H1 (cell line): ENCODE data around the gene PFDN1. TPM values are rescaled to one million over a fixed set of nuclear protein-coding genes. Genes with fewer than 3 reads are reported as not detected.

Experiments used
- KDM5A ChIP-seq: fragments of 200-600 bp; IDR thresholded peaks from 2 replicates; pipeline ENCODE4 v1.7.1; 2012; ENCODE audit warnings: mild to moderate bottlenecking, low read length, inconsistent platforms, mixed read lengths
- POU5F1 ChIP-seq: IDR thresholded peaks from 2 replicates; pipeline ENCODE4 v1.6.1; 2011; ENCODE audit warnings: low read depth, mild to moderate bottlenecking, low read length, moderate library complexity
- RAD21 ChIP-seq, 2 experiments: IDR thresholded peaks in 1 of 2; conservative IDR thresholded peaks in 1 of 2; 2 replicates each; pipeline ENCODE4 v1.6.1; 2011; ENCODE audit warnings: low read depth in 2 of 2, low read length in 2 of 2, improper control_type of control experiment in 1 of 2, inconsistent platforms in 1 of 2, mild to moderate bottlenecking in 1 of 2, moderate library complexity in 1 of 2
- TAF1 ChIP-seq: IDR thresholded peaks from 2 replicates; pipeline ENCODE4 v1.6.1; 2011; ENCODE audit warnings: mild to moderate bottlenecking, low read depth, low read length
- polyA plus RNA-seq, 7 experiments: library from polyadenylated mRNA; depleted of rRNA in 3 of 7; stranded (reverse) in 5 of 7; unstranded in 2 of 7; fragments of >200 nt in 5 of 7; fragments of 200-250 nt in 2 of 7; gene quantifications; 1 replicate in 5 of 7; 2 replicates in 1 of 7; 4 replicates in 1 of 7; pipeline versions ENCODE4 v1.2.1 to v1.2.3, GENCODE V29; 2011 to 2013; ENCODE audit warnings: missing spikeins in 2 of 7, mixed read lengths in 2 of 7
- total RNA-seq: library from RNA; stranded (reverse); fragmentation: NEBNext Ultra II Directional; extraction: Animal tissue kit (Norgen Biotek cat#: 25700); gene quantifications from 2 replicates; pipeline ENCODE4 v1.2.1, GENCODE V29; 2021

Gene PFDN1
- total and polyA plus RNA-seq, 2 of the 8 experiments (the other 6 are each of a cell fraction or from before 2014, with no cell fraction given) = 53.0 to 89.6 TPM

DNA sequence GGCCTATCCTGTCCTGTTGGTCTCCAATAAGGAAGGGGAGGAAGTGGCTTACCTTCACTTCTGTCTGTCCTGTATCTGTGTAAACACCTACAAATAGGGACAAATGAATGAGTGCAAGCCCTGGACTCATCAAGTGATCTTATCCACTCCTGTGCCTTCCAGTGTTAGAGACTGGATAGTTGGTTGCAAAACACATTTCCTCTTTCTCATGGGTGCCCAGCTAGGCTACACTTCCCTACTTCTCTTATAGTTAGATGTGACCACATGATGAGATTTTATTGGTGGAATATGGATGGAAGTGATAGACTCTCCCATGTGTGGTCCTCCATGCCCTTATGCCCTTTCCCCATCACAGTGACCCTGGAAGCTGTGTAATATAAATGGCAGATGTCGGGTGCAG lies 16.9 kb upstream of the PFDN1 start (continued):
- TF ChIP-seq POU5F1 (no peak), KDM5A (no peak), RAD21 (IDR thresholded peaks at IDR 0.05 in 1 of 2, conservative IDR thresholded peaks at IDR 0.05 in 1 of 2; ENCODE audit: low read depth in 2 of 2, low read length in 2 of 2) (no peak), TAF1 (no peak)
